HepG2 (cell line): ENCODE measurements around the gene KIAA1549. TPM values are rescaled to one million over a fixed set of nuclear protein-coding genes. Genes with fewer than 3 reads are reported as not detected.

Experiments
- ATAC-seq: fragments of 200-7000 bp; cut with Tn5 transposase; 3 replicates; pipeline ENCODE4 v1.9.1; 2020; ENCODE audit warnings: mild to moderate bottlenecking, moderate library complexity
- BruUV-seq: library from RNA; stranded (reverse); fragments of 400-500 nt; replicated peaks from 2 replicates; lab custom pipeline; 2021; lab: Mats Ljungman, UMichigan
- CTCF ChIA-PET: fragments of 300-600 bp; formaldehyde crosslinking; extraction: SDS; loops from one replicate; lab custom pipeline; 2021; ENCODE audit warnings: low total read pairs, inconsistent platforms, low intra/inter-chr PET ratio; lab: Yijun Ruan, JAX
- POLR2A ChIA-PET: fragments of 350-600 bp; sonication (Branson Sonifier 250); formaldehyde crosslinking; loops from one replicate; lab custom pipeline; 2020; ENCODE audit warnings: antibody characterized with exemption, inconsistent platforms; lab: Yijun Ruan, JAX
- DNase-seq: peaks from one replicate; pipeline ENCODE4 v3.0.0-alpha.2; 2015; ENCODE audit warnings: low spot score
- FAIRE-seq: peaks from 3 replicates; lab custom pipeline; 2011; peaks lifted over from hg19 to GRCh38; lab: Jason Lieb, UNC
- H2AFZ ChIP-seq: one replicate; pipeline ENCODE4 v1.6.1; 2011; ENCODE audit warnings: low read length, inconsistent platforms
- H3K27ac ChIP-seq: fragments of 300-600 bp; 3 replicates; pipeline ENCODE4 v1.8.0; 2011; ENCODE audit warnings: mixed run types, mild to moderate bottlenecking, mixed read lengths, low read length, inconsistent platforms; ENCODE audit not compliant: insufficient read depth; ENCODE audit errors: extremely low read length
- H3K27me3 ChIP-seq, 2 experiments: fragments of 200-600 bp in 1 of 2; 2 replicates in 1 of 2; 3 replicates in 1 of 2; pipeline versions ENCODE4 v1.6.0 to v1.8.0; 2011; ENCODE audit warnings: low read length in 2 of 2, mild to moderate bottlenecking in 2 of 2, moderate library complexity in 2 of 2, inconsistent platforms in 1 of 2; ENCODE audit not compliant: insufficient read depth in 2 of 2, control insufficient read depth in 1 of 2
- H3K36me3 ChIP-seq, 2 experiments: fragments of 200-600 bp in 1 of 2; replicated peaks in 1 of 2; 2 replicates in 1 of 2; 3 replicates in 1 of 2; pipeline versions ENCODE4 v1.5.1 to v1.8.0; 2011; ENCODE audit warnings: low read length in 2 of 2, inconsistent platforms in 1 of 2; ENCODE audit not compliant: insufficient read depth in 2 of 2, control insufficient read depth in 1 of 2
- H3K4me1 ChIP-seq: 2 replicates; pipeline ENCODE4 v1.5.1; 2012; ENCODE audit warnings: low read length, inconsistent platforms; ENCODE audit not compliant: insufficient read depth
- H3K4me2 ChIP-seq: 2 replicates; pipeline ENCODE4 v1.6.0; 2011; ENCODE audit warnings: low read depth, low read length, inconsistent platforms
- H3K4me3 ChIP-seq, 3 experiments: fragments of 200-600 bp in 1 of 3; sonication (generic), shearing (Covaris generic) in 1 of 3; replicated peaks in 1 of 3; 2 replicates each; pipeline ENCODE4 v1.5.1; 2011 to 2016; ENCODE audit warnings: low read length in 3 of 3, inconsistent platforms in 2 of 3, low read depth in 2 of 3, mild to moderate bottlenecking in 2 of 3, control low read depth in 1 of 3, mixed read lengths in 1 of 3; ENCODE audit not compliant: insufficient read depth in 1 of 3
- H3K79me2 ChIP-seq: one replicate; pipeline ENCODE4 v1.6.1; 2011; ENCODE audit warnings: low read length, inconsistent platforms; ENCODE audit not compliant: insufficient read depth
- H3K9ac ChIP-seq: 2 replicates; pipeline ENCODE4 v1.6.0; 2011; ENCODE audit warnings: mild to moderate bottlenecking, low read depth, low read length, inconsistent platforms; ENCODE audit not compliant: insufficient read depth
- H3K9me3 ChIP-seq: 2 replicates; pipeline ENCODE4 v1.5.1; 2012; ENCODE audit warnings: mild to moderate bottlenecking, low read length
- H4K20me1 ChIP-seq: 2 replicates; pipeline ENCODE4 v1.6.0; 2011; ENCODE audit warnings: inconsistent platforms, mild to moderate bottlenecking, low read length, moderate library complexity; ENCODE audit not compliant: insufficient read depth
- ATF2 ChIP-seq: sonication (generic); formaldehyde crosslinking; IDR thresholded peaks from 2 replicates; pipeline ENCODE4 v1.4.0; 2020; ENCODE audit warnings: missing genetic modification reagents
- BRD4 ChIP-seq: sonication (generic); formaldehyde crosslinking; IDR thresholded peaks from 2 replicates; pipeline ENCODE4 v1.4.0; 2020; ENCODE audit warnings: missing genetic modification reagents
- HMGXB3 ChIP-seq: sonication (generic); formaldehyde crosslinking; IDR thresholded peaks from 2 replicates; pipeline ENCODE4 v1.4.0; 2020; ENCODE audit warnings: missing genetic modification reagents, borderline replicate concordance
- NFIB ChIP-seq: sonication (generic); formaldehyde crosslinking; IDR thresholded peaks from 2 replicates; pipeline ENCODE4 v1.9.0; 2021; ENCODE audit warnings: missing genetic modification reagents, mild to moderate bottlenecking, borderline replicate concordance
- PAF1 ChIP-seq: IDR thresholded peaks from 2 replicates; pipeline ENCODE4 v1.6.1; 2016; ENCODE audit warnings: missing genetic modification reagents, missing compliant biosample characterization
- PHF5A ChIP-seq: IDR thresholded peaks from one replicate; pipeline ENCODE4 v1.6.1; 2018; ENCODE audit warnings: low read depth, missing genetic modification reagents; ENCODE audit not compliant: unreplicated experiment
- RCOR2 ChIP-seq: IDR thresholded peaks from 2 replicates; pipeline ENCODE4 v1.6.1; 2016; ENCODE audit warnings: missing biosample characterization, missing genetic modification reagents
- ZBTB38 ChIP-seq: sonication (generic); formaldehyde crosslinking; IDR thresholded peaks from 2 replicates; pipeline ENCODE4 v1.5.1; 2020; ENCODE audit warnings: mild to moderate bottlenecking, missing genetic modification reagents
- ZFP41 ChIP-seq: sonication (generic); formaldehyde crosslinking; IDR thresholded peaks from 2 replicates; pipeline ENCODE4 v1.4.0; 2020; ENCODE audit warnings: mild to moderate bottlenecking, missing genetic modification reagents, borderline replicate concordance
- ZFP62 ChIP-seq: sonication (generic); formaldehyde crosslinking; IDR thresholded peaks from 2 replicates; pipeline ENCODE4 v1.4.0; 2020; ENCODE audit warnings: missing genetic modification reagents
- ZNF562 ChIP-seq: sonication (generic); formaldehyde crosslinking; IDR thresholded peaks from 2 replicates; pipeline ENCODE4 v1.8.0; 2022; ENCODE audit warnings: missing genetic modification reagents, borderline replicate concordance
- ZNF629 ChIP-seq: sonication (generic); formaldehyde crosslinking; conservative IDR thresholded peaks from 2 replicates; pipeline ENCODE4 v1.5.0; 2020; ENCODE audit warnings: missing genetic modification reagents
- WGBS: methylation state at CpG from one replicate; pipeline ENCODE4 v1.1.6; 2017; ENCODE audit warnings: low lambda C conversion rate; 5-methylcytosine and 5-hydroxymethylcytosine counted together
- in situ Hi-C: cut with HindIII; loops from 2 replicates; pipeline ENCODE4 v1.10.0; 2017; ENCODE audit warnings: low pct_unique_long_range_greater_than_20kb; ENCODE audit not compliant: extremely low pct_ligation_motif_present
- intact Hi-C: fragments of 100-400 bp; cut with micrococcal nuclease; formaldehyde crosslinking; loops from one replicate; pipeline ENCODE4 v1.10.0; 2022; ENCODE audit not compliant: unreplicated experiment
- polyA plus RNA-seq, 8 experiments: library from polyadenylated mRNA; depleted of rRNA in 3 of 8; stranded (reverse) in 7 of 8; unstranded in 1 of 8; fragments of >200 nt; fragmentation: Illumina TruSeq in 4 of 8; extraction: Trizol in 4 of 8; gene quantifications; 2 replicates each; pipeline versions ENCODE4 v1.2.1 to v1.2.3, GENCODE V29; 2011 to 2016; ENCODE audit warnings: low read depth in 4 of 8, missing spikeins in 1 of 8, mixed read lengths in 1 of 8; ENCODE audit not compliant: insufficient read depth in 1 of 8
- total RNA-seq, 5 experiments: library from RNA; depleted of rRNA; stranded (reverse); fragments of >200 nt; fragmentation: Illumina TruSeq; extraction: Trizol; gene quantifications; 2 replicates each; pipeline ENCODE4 v1.2.3, GENCODE V29; 2016; ENCODE audit warnings: low read depth in 1 of 5

KIAA1549 gene
- total and polyA plus RNA-seq, 2 of the 13 experiments (the other 11 are each of a cell fraction or from before 2014, with no cell fraction given) = 1.1 to 1.8 TPM

DNA sequence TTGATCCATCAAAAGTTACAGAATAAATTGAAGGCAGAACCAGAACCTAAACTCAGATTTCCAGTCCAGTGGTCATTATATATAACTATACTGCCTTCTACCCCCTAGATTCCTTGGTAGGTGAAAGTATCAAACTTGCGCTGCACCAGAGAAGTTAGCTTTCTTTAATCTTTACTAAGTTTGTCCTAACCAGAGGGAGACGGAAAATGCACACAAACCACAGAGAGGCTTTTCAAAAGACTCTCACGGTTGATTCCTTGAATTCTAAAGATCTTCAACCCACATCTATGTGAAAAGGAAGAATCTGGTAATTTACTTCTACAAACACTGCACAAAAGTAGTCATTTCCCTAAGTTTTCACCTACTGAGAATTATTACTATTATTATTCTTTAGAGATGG is 18.2 kb upstream of the KIAA1549 start:
- no peaks in the 10 kb centered on the region for H3K36me3 ChIP-seq
- ATAC-seq = no peak
- no peak overlapping the region for H3K4me3 ChIP-seq
- peaks cover 0 to 8% of the 10 kb centered on the region in 2 experiments; a peak in 3 of 5 replicates for H3K27me3 ChIP-seq
- ChIA-PET POLR2A (no interaction called here), CTCF (no interaction called here)
- FAIRE-seq = no peak
- H2AFZ ChIP-seq = no peak overlapping the region
- in situ Hi-C loops (no loop called here), intact Hi-C loops (no loop called here)
- no peaks in the 10 kb centered on the region for H4K20me1 ChIP-seq
- H3K27ac ChIP-seq = no peak overlapping the region
- TF ChIP-seq PAF1 (CRISPR knock-in tag) (no peak), ZFP41 (CRISPR knock-in tag) (no peak), ZNF562 (no peak), BRD4 (no peak), ATF2 (CRISPR knock-in tag) (no peak), ZNF629 (CRISPR knock-in tag) (no peak), ZBTB38 (CRISPR knock-in tag) (no peak), HMGXB3 (no peak), PHF5A (no peak), RCOR2 (no peak), NFIB (CRISPR knock-in tag) (no peak), ZFP62 (CRISPR knock-in tag) (no peak)
- H3K4me2 ChIP-seq = no peak overlapping the region
- H3K9ac ChIP-seq = no peak overlapping the region
- H3K79me2 ChIP-seq = no peaks in the 10 kb centered on the region
- H3K4me1 ChIP-seq = no peaks in the 10 kb centered on the region
- DNase-seq = no peak
- WGBS = 72% methylated on average over 3 of the region's 3 CpGs
- H3K9me3 ChIP-seq = peaks cover 4% of the 10 kb centered on the region; the same call in 1 of the 2 replicates
- no TSS peak for BruUV-seq
